ENCODE data around the gene EYA3.

EYA3 gene

GRCh38 chr1:28112388-28113241 lies 24.2 kb upstream of the EYA3 start:
- no peak for DNase-seq

GRCh38 chr1:28111157-28111556 lies 22.7 kb upstream of the EYA3 start:
- no peak for DNase-seq

- DNase-seq = no peak
These were observed 22.1 kb upstream of the EYA3 start for GRCh38 chr1:28110555-28110954.

- no peak for DNase-seq
These were observed 21.2 kb upstream of the EYA3 start for GRCh38 chr1:28109639-28110038.

GRCh38 chr1:28108001-28108400 lies 19.6 kb upstream of the EYA3 start:
- DNase-seq = no peak

- no peak for DNase-seq
These were observed 16.6 kb upstream of the EYA3 start for GRCh38 chr1:28104866-28105467.

GRCh38 chr1:28102189-28102588 lies 13.8 kb upstream of the EYA3 start:
- no peak for DNase-seq

- no peak for DNase-seq
These were observed 10.8 kb upstream of the EYA3 start for GRCh38 chr1:28099050-28099769.

- DNase-seq = no peak
These were observed 8.7 kb upstream of the EYA3 start for GRCh38 chr1:28097100-28097472.

- no peak for DNase-seq
These were observed 8.0 kb upstream of the EYA3 start for GRCh38 chr1:28096210-28097099.

GRCh38 chr1:28091043-28091781 lies 2.8 kb upstream of the EYA3 start:
- DNase-seq = peak; percentile 87

- DNase-seq = peak; percentile 7
These were observed 719 bp downstream of the EYA3 start for GRCh38 chr1:28087614-28088167.

- DNase-seq = no peak
These were observed 1.8 kb downstream of the EYA3 start for GRCh38 chr1:28086651-28087050.

GRCh38 chr1:28085129-28085528 lies 3.3 kb downstream of the EYA3 start:
- no peak for DNase-seq

- DNase-seq = no peak
These were observed 4.5 kb downstream of the EYA3 start for GRCh38 chr1:28083876-28084275.

- DNase-seq = no peak
These were observed 9.5 kb downstream of the EYA3 start for GRCh38 chr1:28078680-28079626.

GRCh38 chr1:28078262-28078661 lies 10.1 kb downstream of the EYA3 start:
- DNase-seq = no peak

GRCh38 chr1:28074892-28075511 lies 13.4 kb downstream of the EYA3 start:
- DNase-seq = no peak

GRCh38 chr1:28073867-28074266 lies 14.5 kb downstream of the EYA3 start:
- DNase-seq = no peak

GRCh38 chr1:28071813-28072212 lies 16.6 kb downstream of the EYA3 start:
- DNase-seq = no peak

Data from CD4-positive, alpha-beta T cell treated with Interleukin-6 for 4 hours (primary cell).